Islet precursor cell (in vitro differentiated cells): ENCODE results near the gene RNF113B.

Experiments
- DNase-seq: peaks from one replicate; pipeline ENCODE4 v3.0.0-alpha.2; 2018

Gene RNF113B

GRCh38 chr13:98134901-98135300, 42.2 kb downstream of the RNF113B start:
- no peak for DNase-seq

- DNase-seq, result no peak
These were observed 43.1 kb downstream of the RNF113B start for GRCh38 chr13:98133946-98134345.

- DNase-seq, result no peak
These were observed 47.9 kb downstream of the RNF113B start for GRCh38 chr13:98129059-98129746.
